GM12874 (cell line): Measurements from ENCODE around the gene CNOT1.

Source experiments
- TF ChIP-seq, protein P1 (sequence below): IDR thresholded peaks from 2 replicates; pipeline ENCODE4 v1.5.1; 2011; ENCODE audit warnings: low read depth, mild to moderate bottlenecking, control low read depth, low read length, moderate library complexity; ENCODE audit not compliant: insufficient read depth

CNOT1 gene

DNA sequence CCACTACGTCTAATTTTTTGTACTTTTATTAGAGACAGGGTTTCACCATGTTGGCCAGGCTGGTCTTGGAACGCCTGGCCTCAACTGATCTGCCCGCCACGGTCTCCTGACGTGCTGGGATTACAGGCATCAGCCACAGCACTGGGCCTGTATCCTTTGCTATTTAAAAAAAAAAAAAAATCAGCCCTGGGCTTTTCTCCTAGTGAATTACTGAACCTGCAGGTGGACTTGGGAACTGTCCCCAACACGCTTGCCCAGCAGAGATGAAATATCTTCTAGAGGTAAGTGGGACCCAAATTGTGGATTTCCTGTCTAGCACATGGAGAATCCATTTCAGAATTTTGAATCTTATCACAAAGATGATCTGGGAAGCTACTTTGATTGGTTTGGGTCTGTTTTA is 14.8 kb downstream of the CNOT1 start:
- TF ChIP-seq, protein P1, sequence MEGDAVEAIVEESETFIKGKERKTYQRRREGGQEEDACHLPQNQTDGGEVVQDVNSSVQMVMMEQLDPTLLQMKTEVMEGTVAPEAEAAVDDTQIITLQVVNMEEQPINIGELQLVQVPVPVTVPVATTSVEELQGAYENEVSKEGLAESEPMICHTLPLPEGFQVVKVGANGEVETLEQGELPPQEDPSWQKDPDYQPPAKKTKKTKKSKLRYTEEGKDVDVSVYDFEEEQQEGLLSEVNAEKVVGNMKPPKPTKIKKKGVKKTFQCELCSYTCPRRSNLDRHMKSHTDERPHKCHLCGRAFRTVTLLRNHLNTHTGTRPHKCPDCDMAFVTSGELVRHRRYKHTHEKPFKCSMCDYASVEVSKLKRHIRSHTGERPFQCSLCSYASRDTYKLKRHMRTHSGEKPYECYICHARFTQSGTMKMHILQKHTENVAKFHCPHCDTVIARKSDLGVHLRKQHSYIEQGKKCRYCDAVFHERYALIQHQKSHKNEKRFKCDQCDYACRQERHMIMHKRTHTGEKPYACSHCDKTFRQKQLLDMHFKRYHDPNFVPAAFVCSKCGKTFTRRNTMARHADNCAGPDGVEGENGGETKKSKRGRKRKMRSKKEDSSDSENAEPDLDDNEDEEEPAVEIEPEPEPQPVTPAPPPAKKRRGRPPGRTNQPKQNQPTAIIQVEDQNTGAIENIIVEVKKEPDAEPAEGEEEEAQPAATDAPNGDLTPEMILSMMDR = no peak

DNA sequence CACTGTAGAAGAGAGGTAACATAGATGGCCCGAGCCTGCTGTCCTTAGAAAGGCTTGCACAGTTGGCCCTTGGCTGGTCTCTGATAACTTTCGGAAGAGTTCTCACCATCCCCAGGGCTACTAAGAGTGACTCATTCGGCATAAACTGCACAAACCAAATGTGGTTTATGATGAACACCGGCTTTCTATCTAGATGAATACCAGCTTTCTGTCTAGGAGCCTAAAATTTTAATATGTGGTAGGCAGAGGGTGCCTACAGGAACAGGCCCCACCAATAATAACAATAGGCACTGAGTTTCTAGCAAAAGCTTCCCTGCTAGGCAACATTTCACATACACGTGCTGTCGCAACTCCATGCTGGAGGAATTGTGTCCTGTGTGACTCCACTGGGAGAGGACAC is 15.4 kb downstream of the CNOT1 start:
- TF ChIP-seq, protein P1 = no peak

DNA sequence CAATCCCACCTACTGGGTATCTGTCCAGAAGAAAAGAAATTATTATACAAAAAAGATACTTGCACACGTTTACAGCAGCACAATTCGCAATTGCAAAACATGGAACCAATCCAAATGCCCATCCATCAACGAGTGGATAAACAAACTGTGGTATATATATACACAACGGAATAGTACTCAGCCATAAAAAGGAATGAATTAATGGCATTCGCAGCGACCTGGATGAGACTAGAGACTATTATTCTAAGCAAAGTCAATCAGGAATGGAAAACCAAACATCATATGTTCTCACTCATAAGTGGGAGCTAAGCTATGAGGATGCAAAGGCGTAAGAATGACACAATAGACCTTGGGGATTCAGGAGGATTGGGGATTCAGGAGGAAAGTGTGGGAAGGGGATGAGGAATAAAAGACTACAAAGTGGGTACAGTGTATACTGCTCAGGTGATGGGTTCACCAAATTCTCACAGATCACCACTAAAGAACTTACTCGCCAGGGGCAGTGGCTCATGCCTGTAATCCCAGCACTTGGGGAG is 21.0 kb downstream of the CNOT1 start:
- TF ChIP-seq, protein P1 = no peak

DNA sequence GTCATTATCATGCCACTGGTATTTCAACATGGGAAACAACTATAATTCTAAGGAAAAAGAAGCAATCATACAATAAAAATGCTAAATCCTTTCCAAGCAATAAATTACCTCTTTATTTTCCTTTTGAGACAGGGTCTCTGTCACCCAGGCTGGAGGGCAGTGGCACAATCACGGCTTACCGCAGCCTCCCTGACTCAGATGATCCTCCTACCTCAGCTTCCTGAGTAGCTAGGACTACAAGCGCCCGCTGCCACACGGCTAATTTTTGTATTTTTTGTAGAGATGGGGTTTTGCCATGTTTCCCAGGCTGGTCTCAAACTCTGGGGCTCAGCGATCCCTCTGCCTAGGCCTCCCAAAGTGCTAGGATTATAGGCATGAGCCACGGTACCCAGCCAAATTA is 24.1 kb downstream of the CNOT1 start:
- TF ChIP-seq, protein P1 = no peak

DNA sequence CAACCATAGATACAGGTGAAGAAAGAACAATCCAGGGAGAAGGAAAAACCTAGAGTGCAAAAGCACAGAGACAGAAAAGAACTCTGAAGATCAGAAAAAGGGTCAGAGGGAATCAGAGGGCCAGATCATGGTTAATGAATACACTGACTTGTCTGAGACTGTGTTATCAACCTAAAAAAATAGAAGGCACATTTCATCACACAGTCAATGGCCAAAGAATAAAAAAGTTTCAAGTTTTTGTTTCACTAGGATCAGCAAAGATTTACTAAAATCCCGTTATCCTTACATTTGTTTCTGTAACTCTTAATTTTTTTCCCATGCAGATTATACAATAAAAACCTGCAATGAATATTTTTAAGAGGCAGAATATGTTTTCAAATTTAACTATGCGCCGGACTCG is 38.5 kb downstream of the CNOT1 start:
- TF ChIP-seq, protein P1 = no peak

DNA sequence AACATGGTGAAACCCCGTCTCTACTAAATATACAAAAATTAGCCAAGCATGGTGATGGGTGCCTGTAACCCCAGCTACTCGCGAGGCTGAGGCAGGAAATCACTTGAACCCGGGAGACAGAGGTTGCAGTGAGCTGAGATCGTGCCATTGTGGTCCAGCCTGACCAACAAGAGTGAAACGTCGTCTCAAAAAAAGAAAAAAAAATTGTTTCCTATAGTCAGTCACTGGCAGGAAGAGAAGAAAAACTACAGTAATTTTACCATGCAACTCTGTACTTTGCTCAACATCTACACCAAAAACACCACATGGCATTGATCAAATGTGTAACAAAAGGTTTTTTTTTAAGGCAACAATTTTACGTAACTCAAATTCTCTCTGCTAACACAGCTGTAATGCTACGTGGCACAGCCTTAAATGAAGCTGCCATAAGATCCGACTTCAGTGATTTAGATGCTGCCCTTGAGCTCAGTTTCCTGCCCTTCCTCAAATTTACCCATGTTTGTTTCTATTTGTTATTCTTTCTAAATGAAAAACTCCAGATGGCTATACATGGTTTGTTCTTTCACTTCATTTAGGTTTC is 40.2 kb downstream of the CNOT1 start:
- TF ChIP-seq, protein P1 = no peak

DNA sequence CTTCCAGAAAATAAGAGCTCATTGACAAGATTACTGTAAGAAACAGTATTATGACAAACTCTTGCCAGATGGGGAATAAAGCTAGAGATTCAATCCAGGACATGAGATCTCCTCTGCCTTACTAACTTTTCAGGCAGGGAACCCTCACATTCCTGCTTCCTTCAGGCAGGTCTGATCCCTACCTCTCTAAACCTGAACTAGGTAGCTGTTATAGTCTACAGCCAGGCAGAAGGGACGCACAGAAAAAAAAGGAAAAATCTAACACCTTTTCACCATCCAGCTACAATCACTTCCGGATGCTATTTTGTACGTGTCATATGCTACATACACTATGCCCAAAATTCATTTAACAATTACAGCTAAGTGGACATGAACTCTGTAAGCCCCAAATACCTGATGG is 41.2 kb downstream of the CNOT1 start:
- TF ChIP-seq, protein P1 = no peak
